ENCODE results near the gene NUDT19. TPM values are rescaled to one million over a fixed set of nuclear protein-coding genes. Genes with fewer than 3 reads are reported as not detected.
"Not testable (repeated sequence)": the region's sequence is repeated elsewhere in the genome, so short reads cannot be mapped to it uniquely, and the experiment has no call there.

NUDT19 gene
- polyA plus RNA-seq, 1 donor, result 13.2 TPM

DNA sequence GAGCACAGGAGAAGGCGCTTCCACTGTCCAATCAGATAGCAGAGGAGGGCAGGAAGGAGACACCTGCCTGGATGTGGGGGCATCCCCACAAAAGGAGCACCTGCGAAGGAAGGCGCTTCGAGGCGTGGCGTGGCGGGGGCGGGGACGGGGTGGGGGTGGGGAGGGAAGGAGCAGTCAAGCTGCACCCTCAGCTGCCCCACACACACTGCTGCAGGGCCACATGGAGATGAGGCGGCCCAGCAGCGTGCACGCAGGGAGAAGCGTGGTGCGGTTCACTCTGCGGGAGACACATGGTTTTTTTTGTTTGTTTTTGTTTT is 38.1 kb upstream of the NUDT19 start:
- Histone ChIP-seq H3K4me3 (ENCODE audit: low read length) (no peak overlapping the region), H3K36me3 (ENCODE audit: control insufficient read depth, insufficient read depth, low read length) (peaks cover 36% of the 10 kb centered on the region), H3K9me3 (ENCODE audit: control insufficient read depth, low read depth, low read length) (no peaks in the 10 kb centered on the region), H3K4me1 (ENCODE audit: control insufficient read depth, insufficient read depth, low read length) (peaks cover 20% of the 10 kb centered on the region), H3K27ac (ENCODE audit: low read length) (peak overlapping the region; percentile 79), H3K27me3 (ENCODE audit: control insufficient read depth, insufficient read depth, low read length) (no peaks in the 10 kb centered on the region)
- no CpG with 5 or more reads among the region's 15 CpGs for WGBS (ENCODE audit: insufficient coverage, low lambda C conversion rate)
- no peak for DNase-seq

DNA sequence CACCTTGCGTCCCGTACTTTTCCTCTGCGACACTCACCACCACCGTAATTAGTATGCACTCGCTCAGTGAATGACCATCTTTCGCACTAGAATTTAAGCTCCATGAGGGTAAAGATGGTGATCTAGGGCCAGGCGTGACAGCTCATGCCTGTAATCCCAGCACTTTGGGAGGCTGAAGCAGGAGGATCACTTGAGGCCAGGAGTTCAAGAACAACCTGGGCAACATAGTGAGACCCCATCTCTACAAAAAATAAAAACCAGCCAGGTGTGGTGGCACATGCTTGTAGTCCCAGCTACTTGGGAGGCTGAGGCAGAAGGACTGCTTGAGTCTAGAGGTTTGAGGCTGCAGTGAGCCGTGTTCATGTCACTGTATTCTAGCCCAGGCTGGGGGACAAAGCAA is 35.2 kb upstream of the NUDT19 start:
- H3K27ac ChIP-seq (ENCODE audit: low read length); H3K9me3 ChIP-seq (ENCODE audit: control insufficient read depth, low read depth, low read length); H3K4me3 ChIP-seq (ENCODE audit: low read length); H3K27me3 ChIP-seq (ENCODE audit: control insufficient read depth, insufficient read depth, low read length); DNase-seq: not testable (repeated sequence)
- Histone ChIP-seq H3K4me1 (ENCODE audit: control insufficient read depth, insufficient read depth, low read length) (peaks cover 20% of the 10 kb centered on the region), H3K36me3 (ENCODE audit: control insufficient read depth, insufficient read depth, low read length) (peaks cover 27% of the 10 kb centered on the region)
- WGBS (ENCODE audit: insufficient coverage, low lambda C conversion rate), result 100% methylated on average over 1 of the region's 8 CpGs

DNA sequence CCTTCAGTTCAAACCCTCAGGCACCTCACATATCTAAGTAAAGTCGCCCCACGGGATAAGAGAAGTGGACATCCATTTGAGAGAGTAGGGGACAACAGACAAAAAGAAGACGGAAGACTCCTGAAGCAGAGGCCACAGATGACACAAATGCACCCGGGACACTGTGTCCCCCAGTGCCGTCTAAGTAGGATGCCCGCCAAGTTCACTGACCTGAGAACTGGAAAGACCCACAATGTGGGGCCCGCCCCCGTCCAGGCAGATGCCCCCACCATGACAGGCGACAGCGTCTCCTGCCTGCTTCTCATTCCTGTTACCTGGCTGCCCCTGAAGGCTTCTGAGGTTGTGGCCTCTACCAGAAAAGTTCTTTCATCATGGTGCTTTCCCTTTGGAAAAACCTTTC is 33.5 kb upstream of the NUDT19 start:
- no peak for DNase-seq
- H3K4me3 ChIP-seq (ENCODE audit: low read length), result no peak overlapping the region
- WGBS (ENCODE audit: insufficient coverage, low lambda C conversion rate), result no CpG with 5 or more reads among the region's 10 CpGs
- H3K27me3 ChIP-seq (ENCODE audit: control insufficient read depth, insufficient read depth, low read length), result no peaks in the 10 kb centered on the region
- peaks cover 27% of the 10 kb centered on the region for H3K36me3 ChIP-seq (ENCODE audit: control insufficient read depth, insufficient read depth, low read length)
- H3K9me3 ChIP-seq (ENCODE audit: control insufficient read depth, low read depth, low read length), result no peaks in the 10 kb centered on the region
- peaks cover 6% of the 10 kb centered on the region for H3K4me1 ChIP-seq (ENCODE audit: control insufficient read depth, insufficient read depth, low read length)
- no peak overlapping the region for H3K27ac ChIP-seq (ENCODE audit: low read length)

DNA sequence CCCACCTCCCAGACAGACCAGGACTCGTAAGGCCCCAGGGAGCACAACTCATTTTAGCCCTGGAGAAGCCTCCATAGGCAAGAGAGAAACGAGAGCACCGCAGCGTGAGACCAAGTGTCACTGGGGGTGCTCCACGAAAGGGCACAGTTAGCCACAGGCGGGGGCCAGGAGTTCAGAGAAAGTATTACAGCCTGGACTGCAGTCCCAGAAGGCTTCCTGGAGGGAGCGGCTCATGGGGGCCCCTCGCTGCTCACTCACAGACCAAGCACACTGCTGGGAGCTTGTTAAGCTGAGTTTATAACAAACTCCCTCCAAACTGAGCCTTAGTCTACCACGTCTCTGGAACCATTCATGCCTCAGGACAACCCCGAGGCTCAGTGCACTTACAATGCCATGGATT is 33.1 kb upstream of the NUDT19 start:
- Histone ChIP-seq H3K4me3 (ENCODE audit: low read length) (no peak overlapping the region), H3K27me3 (ENCODE audit: control insufficient read depth, insufficient read depth, low read length) (no peaks in the 10 kb centered on the region), H3K4me1 (ENCODE audit: control insufficient read depth, insufficient read depth, low read length) (peaks cover 5% of the 10 kb centered on the region), H3K27ac (ENCODE audit: low read length) (no peak overlapping the region), H3K36me3 (ENCODE audit: control insufficient read depth, insufficient read depth, low read length) (peaks cover 27% of the 10 kb centered on the region), H3K9me3 (ENCODE audit: control insufficient read depth, low read depth, low read length) (no peaks in the 10 kb centered on the region)
- no CpG with 5 or more reads among the region's 10 CpGs for WGBS (ENCODE audit: insufficient coverage, low lambda C conversion rate)
- DNase-seq, result no peak

DNA sequence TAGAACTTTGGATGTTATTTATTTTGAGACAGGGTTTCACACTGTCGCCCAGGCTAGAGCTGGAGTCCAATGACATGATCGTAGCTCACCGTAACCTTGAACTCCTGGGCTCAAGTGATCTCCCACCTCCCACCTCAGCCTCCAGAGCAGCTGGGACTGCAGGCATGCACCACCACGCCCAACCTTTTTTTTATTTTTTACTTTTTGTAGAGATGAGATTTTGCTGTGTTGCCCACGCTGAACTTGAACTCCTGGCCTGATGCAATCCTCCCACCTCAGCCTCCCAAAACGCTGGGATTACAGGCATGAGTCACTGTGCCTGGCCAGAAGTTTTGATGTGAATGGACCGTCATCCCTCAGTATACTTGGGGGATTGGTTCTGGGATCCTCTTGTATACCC is 30.3 kb upstream of the NUDT19 start:
- H3K4me1 ChIP-seq (ENCODE audit: control insufficient read depth, insufficient read depth, low read length), result no peaks in the 10 kb centered on the region
- no peaks in the 10 kb centered on the region for H3K27me3 ChIP-seq (ENCODE audit: control insufficient read depth, insufficient read depth, low read length)
- no peak for DNase-seq
- peaks cover 17% of the 10 kb centered on the region for H3K36me3 ChIP-seq (ENCODE audit: control insufficient read depth, insufficient read depth, low read length)
- WGBS (ENCODE audit: insufficient coverage, low lambda C conversion rate), result 76% methylated on average over 2 of the region's 7 CpGs
- no peak overlapping the region for H3K27ac ChIP-seq (ENCODE audit: low read length)
- H3K9me3 ChIP-seq (ENCODE audit: control insufficient read depth, low read depth, low read length), result no peaks in the 10 kb centered on the region
- H3K4me3 ChIP-seq (ENCODE audit: low read length), result no peak overlapping the region

DNA sequence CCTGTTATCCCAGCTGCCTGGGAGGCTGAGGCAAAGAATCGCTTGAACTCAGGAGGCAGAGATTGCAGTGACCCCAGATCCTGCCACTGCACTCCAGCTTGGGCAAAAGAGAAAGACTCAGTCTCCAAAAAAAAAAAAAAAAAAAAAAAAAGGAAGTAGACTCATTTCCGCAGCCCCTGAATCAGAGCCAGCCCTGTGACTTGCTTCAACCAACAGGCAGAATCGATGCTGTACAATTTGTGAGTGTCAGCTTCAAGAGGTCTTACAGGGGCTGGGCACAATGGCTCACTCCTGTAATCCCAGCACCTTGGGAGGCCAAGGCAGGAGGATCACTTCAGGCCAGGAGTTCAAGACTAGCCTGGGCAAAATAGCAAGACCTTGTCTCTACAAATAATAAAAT is 29.4 kb upstream of the NUDT19 start:
- Histone ChIP-seq H3K4me3 (ENCODE audit: low read length) (no peak overlapping the region), H3K9me3 (ENCODE audit: control insufficient read depth, low read depth, low read length) (no peaks in the 10 kb centered on the region), H3K27me3 (ENCODE audit: control insufficient read depth, insufficient read depth, low read length) (no peaks in the 10 kb centered on the region), H3K36me3 (ENCODE audit: control insufficient read depth, insufficient read depth, low read length) (peaks cover 20% of the 10 kb centered on the region), H3K27ac (ENCODE audit: low read length) (no peak overlapping the region), H3K4me1 (ENCODE audit: control insufficient read depth, insufficient read depth, low read length) (no peaks in the 10 kb centered on the region)
- DNase-seq, result no peak
- no CpG with 5 or more reads among the region's 3 CpGs for WGBS (ENCODE audit: insufficient coverage, low lambda C conversion rate)

DNA sequence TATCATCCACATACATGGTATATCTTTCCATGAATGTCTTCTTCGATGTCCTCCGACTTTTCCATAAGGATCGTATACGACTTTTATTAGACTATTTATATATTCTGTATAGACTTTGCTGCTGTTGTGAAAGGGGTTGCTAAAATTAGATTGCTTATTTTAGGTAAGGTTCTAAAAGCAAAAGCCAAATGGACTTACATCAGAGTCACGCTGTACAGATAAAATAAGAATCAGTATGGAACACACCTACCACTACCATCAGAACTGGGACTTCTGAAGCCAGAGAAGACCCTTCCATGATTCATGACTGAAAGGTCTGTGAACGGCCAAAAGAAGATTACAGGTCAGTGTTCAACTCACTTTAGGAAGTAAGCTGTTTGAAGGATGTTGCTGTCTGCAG is 25.5 kb upstream of the NUDT19 start:
- DNase-seq, result no peak
- Histone ChIP-seq H3K4me3 (ENCODE audit: low read length) (no peak overlapping the region), H3K36me3 (ENCODE audit: control insufficient read depth, insufficient read depth, low read length) (peaks cover 8% of the 10 kb centered on the region), H3K4me1 (ENCODE audit: control insufficient read depth, insufficient read depth, low read length) (peaks cover 18% of the 10 kb centered on the region), H3K27ac (ENCODE audit: low read length) (no peak overlapping the region), H3K27me3 (ENCODE audit: control insufficient read depth, insufficient read depth, low read length) (no peaks in the 10 kb centered on the region), H3K9me3 (ENCODE audit: control insufficient read depth, low read depth, low read length) (no peaks in the 10 kb centered on the region)
- 100% methylated on average over 2 of the region's 6 CpGs for WGBS (ENCODE audit: insufficient coverage, low lambda C conversion rate)

DNA sequence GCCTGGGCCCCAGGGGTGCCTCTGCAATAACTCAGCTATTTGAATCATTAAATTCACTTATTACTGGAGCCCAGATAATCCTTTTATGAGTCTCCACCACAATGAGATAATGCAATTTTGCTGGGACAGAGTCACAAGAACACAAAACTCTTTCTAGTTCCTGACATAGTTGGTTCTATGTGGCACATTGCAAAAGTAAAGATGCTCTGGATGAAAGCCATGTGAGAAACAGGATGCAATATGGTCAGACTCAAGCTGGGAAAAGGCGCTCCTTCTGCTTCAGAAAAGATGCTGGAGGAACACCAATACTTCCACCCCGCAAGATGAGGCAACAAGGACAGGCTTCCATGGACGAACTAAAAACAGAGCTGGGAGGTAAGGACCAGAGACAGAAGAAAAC is 22.3 kb upstream of the NUDT19 start:
- 100% methylated on average over 1 of the region's 3 CpGs for WGBS (ENCODE audit: insufficient coverage, low lambda C conversion rate)
- H3K27ac ChIP-seq (ENCODE audit: low read length), result no peak overlapping the region
- H3K9me3 ChIP-seq (ENCODE audit: control insufficient read depth, low read depth, low read length), result no peaks in the 10 kb centered on the region

DNA sequence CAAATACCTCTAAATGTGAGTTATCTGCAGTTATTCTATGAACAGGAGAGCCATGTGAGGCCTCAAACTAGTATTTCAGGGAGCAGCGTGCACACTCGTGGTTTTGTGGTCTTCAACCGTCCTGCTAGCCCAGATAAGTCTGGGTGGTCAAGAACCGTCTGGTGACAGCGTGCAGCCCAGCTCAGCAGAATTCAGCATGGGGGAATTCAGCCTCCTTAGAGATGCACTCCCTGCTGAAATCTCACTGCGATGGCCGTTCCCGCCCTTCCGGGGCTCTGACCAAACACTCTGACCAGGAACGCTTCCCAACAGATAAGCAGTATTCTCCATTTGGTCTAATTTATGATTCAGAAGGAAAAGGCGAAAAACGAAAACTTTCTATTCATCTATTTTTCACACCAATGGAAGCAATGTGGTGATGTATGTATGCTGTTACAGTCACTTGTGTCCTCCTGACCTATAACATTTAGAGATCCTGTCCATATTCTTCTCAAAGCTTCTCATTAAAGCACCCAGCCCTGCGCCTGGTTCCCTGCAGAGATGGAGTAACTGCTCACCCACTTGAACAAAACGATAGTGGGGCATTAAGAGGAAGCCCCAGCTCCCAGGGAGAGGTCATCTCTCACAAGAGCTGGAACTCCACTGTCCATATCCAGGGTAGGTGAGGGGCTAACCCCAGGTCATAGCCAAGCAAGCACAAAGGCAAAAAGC is 19.6 kb upstream of the NUDT19 start:
- Histone ChIP-seq H3K27ac (ENCODE audit: low read length) (no peak overlapping the region), H3K27me3 (ENCODE audit: control insufficient read depth, insufficient read depth, low read length) (peaks cover 18% of the 10 kb centered on the region), H3K4me1 (ENCODE audit: control insufficient read depth, insufficient read depth, low read length) (peaks cover 28% of the 10 kb centered on the region), H3K36me3 (ENCODE audit: control insufficient read depth, insufficient read depth, low read length) (peaks cover under 1% of the 10 kb centered on the region), H3K4me3 (ENCODE audit: low read length) (no peak overlapping the region), H3K9me3 (ENCODE audit: control insufficient read depth, low read depth, low read length) (peaks cover 12% of the 10 kb centered on the region)
- DNase-seq, result no peak
- no CpG with 5 or more reads among the region's 14 CpGs for WGBS (ENCODE audit: insufficient coverage, low lambda C conversion rate)

More for the DNA sequence above, 22.3 kb upstream of the NUDT19 start:
- Histone ChIP-seq H3K4me1 (ENCODE audit: control insufficient read depth, insufficient read depth, low read length) (peaks cover 26% of the 10 kb centered on the region), H3K36me3 (ENCODE audit: control insufficient read depth, insufficient read depth, low read length) (peaks cover 8% of the 10 kb centered on the region), H3K27me3 (ENCODE audit: control insufficient read depth, insufficient read depth, low read length) (no peaks in the 10 kb centered on the region), H3K4me3 (ENCODE audit: low read length) (no peak overlapping the region)
- peak in 1 of 2 donors; percentile 51 for DNase-seq

DNA sequence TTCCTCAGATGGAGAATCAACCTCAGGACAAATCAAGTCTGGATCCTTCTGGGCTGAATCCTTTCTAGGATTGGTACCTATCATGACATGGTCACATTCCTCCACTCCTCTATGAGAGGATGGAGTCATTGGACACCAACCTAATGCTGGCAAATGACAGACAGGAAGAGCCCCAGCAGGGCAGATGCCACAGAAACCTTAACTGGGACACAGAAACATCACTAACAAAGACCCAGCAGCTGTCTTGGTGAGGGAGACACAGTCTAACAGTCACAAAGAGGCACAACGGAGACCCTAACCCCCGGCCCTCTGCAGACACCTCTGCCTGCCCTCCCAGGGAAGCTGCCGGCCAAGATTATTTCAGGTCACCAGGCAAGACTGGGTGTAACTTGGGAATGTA is 18.8 kb upstream of the NUDT19 start:
- Histone ChIP-seq H3K9me3 (ENCODE audit: control insufficient read depth, low read depth, low read length) (peaks cover 12% of the 10 kb centered on the region), H3K4me1 (ENCODE audit: control insufficient read depth, insufficient read depth, low read length) (peaks cover 28% of the 10 kb centered on the region), H3K4me3 (ENCODE audit: low read length) (no peak overlapping the region), H3K27me3 (ENCODE audit: control insufficient read depth, insufficient read depth, low read length) (peaks cover 26% of the 10 kb centered on the region), H3K27ac (ENCODE audit: low read length) (no peak overlapping the region), H3K36me3 (ENCODE audit: control insufficient read depth, insufficient read depth, low read length) (no peaks in the 10 kb centered on the region)
- DNase-seq, result no peak
- no CpG with 5 or more reads among the region's 3 CpGs for WGBS (ENCODE audit: insufficient coverage, low lambda C conversion rate)

DNA sequence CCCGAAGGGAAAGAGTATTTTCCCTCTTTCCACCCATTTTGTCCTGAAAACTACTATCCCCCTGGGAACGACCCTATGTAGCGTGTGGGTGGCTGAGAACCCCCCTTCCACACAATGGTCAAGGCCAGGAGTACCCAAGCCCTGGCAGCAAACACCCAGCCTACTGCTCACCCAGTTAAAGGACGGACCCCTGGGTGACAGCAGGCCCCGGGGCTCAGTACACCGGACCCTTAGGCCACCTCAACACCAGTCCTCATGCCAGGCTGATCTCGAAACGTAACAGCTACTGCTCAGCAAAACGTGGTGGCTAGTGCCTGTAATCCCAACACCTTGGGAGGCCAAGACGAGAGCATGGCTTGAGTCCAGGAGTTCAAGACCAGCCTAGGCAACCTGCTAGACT is 18.0 kb upstream of the NUDT19 start:
- H3K9me3 ChIP-seq (ENCODE audit: control insufficient read depth, low read depth, low read length), result peaks cover 12% of the 10 kb centered on the region
- H3K27me3 ChIP-seq (ENCODE audit: control insufficient read depth, insufficient read depth, low read length), result peaks cover 32% of the 10 kb centered on the region
- H3K4me1 ChIP-seq (ENCODE audit: control insufficient read depth, insufficient read depth, low read length), result peaks cover 27% of the 10 kb centered on the region
- DNase-seq, result no peak
- WGBS (ENCODE audit: insufficient coverage, low lambda C conversion rate), result no CpG with 5 or more reads among the region's 10 CpGs
- H3K36me3 ChIP-seq (ENCODE audit: control insufficient read depth, insufficient read depth, low read length), result no peaks in the 10 kb centered on the region
- no peak overlapping the region for H3K27ac ChIP-seq (ENCODE audit: low read length)
- H3K4me3 ChIP-seq (ENCODE audit: low read length), result no peak overlapping the region
